Neural cell (in vitro differentiated cells): Measurements from ENCODE around the gene LARGE1. TPM values are rescaled to one million over a fixed set of nuclear protein-coding genes. Genes with fewer than 3 reads are reported as not detected.
A peak's percentile ranks its signal among the peaks of the same experiment; 100 is the strongest.

Experiments
- H2AFZ ChIP-seq: fragments of 200-600, 300-800 bp; sonication (generic), shearing (Covaris generic); 2 replicates; pipeline ENCODE4 v1.6.0; 2014; ENCODE audit warnings: low read depth, mild to moderate bottlenecking, antibody characterized with exemption, low read length, moderate library complexity
- H3F3A ChIP-seq: fragments of 200-600 bp; shearing (Covaris generic); 2 replicates; pipeline ENCODE4 v1.6.1; 2016; ENCODE audit warnings: mild to moderate bottlenecking, moderate library complexity, mixed read lengths, antibody characterized with exemption, low read length; ENCODE audit not compliant: insufficient read depth, poor library complexity, severe bottlenecking
- H3K27ac ChIP-seq: fragments of 200-600, 300-800 bp; sonication (generic), shearing (Covaris generic); 2 replicates; pipeline ENCODE4 v1.5.1; 2014; ENCODE audit warnings: mild to moderate bottlenecking, low read length, moderate library complexity
- H3K27me3 ChIP-seq: fragments of 300-800, 200-600 bp; sonication (generic), shearing (Covaris generic); 2 replicates; pipeline ENCODE4 v1.6.0; 2014; ENCODE audit warnings: mild to moderate bottlenecking, low read depth, low read length, moderate library complexity; ENCODE audit not compliant: insufficient read depth
- H3K36me3 ChIP-seq: fragments of 300-800, 200-600 bp; sonication (generic), shearing (Covaris generic); 2 replicates; pipeline ENCODE4 v1.5.1; 2014; ENCODE audit warnings: mild to moderate bottlenecking, antibody characterized with exemption, low read length, moderate library complexity; ENCODE audit not compliant: insufficient read depth
- H3K4me2 ChIP-seq: fragments of 300-800, 200-600 bp; sonication (generic), shearing (Covaris generic); 2 replicates; pipeline ENCODE4 v1.6.0; 2014; ENCODE audit warnings: mild to moderate bottlenecking, low read length
- H3K4me3 ChIP-seq: fragments of 300-800, 200-600 bp; sonication (generic), shearing (Covaris generic); 2 replicates; pipeline ENCODE4 v1.5.1; 2014; ENCODE audit warnings: mild to moderate bottlenecking, low read length, moderate library complexity
- H3K79me2 ChIP-seq: fragments of 200-600 bp; shearing (Covaris generic); replicated peaks from 2 replicates; pipeline ENCODE4 v1.6.0; 2014; ENCODE audit warnings: mild to moderate bottlenecking, low read length, moderate library complexity; ENCODE audit not compliant: insufficient read depth
- H3K9ac ChIP-seq: fragments of 300-800, 200-600 bp; sonication (generic), shearing (Covaris generic); 2 replicates; pipeline ENCODE4 v1.6.1; 2016; ENCODE audit warnings: mild to moderate bottlenecking, low read length, mixed read lengths
- H3K9me2 ChIP-seq: fragments of 200-600 bp; shearing (Covaris generic); 2 replicates; pipeline ENCODE4 v1.6.1; 2016; ENCODE audit warnings: mild to moderate bottlenecking, low read length, mixed read lengths; ENCODE audit not compliant: insufficient read depth
- H3K9me3 ChIP-seq: fragments of 200-600, 300-800 bp; sonication (generic), shearing (Covaris generic); 2 replicates; pipeline ENCODE4 v1.6.1; 2016; ENCODE audit warnings: mild to moderate bottlenecking, mixed run types, low read length, moderate library complexity, mixed read lengths
- H4K20me1 ChIP-seq: fragments of 200-600 bp; shearing (Covaris generic); 2 replicates; pipeline ENCODE4 v1.6.1; 2016; ENCODE audit warnings: mild to moderate bottlenecking, mixed run types; ENCODE audit not compliant: insufficient read depth
- EP300 ChIP-seq: fragments of 450-650 bp; conservative IDR thresholded peaks from 2 replicates; pipeline ENCODE4 v1.6.1; 2014; ENCODE audit warnings: antibody characterized with exemption, mild to moderate bottlenecking, moderate library complexity; ENCODE audit not compliant: poor library complexity, severe bottlenecking
- EZH2 ChIP-seq: fragments of 200-600, 300-800 bp; shearing (Covaris generic), sonication (generic); IDR thresholded peaks from 2 replicates; pipeline ENCODE4 v1.6.1; 2014; ENCODE audit warnings: antibody characterized with exemption, low read length, borderline replicate concordance, mild to moderate bottlenecking; ENCODE audit not compliant: insufficient read depth, poor library complexity, severe bottlenecking
- MXI1 ChIP-seq: fragments of 450-650 bp; conservative IDR thresholded peaks from 2 replicates; pipeline ENCODE4 v1.6.1; 2014; ENCODE audit warnings: antibody characterized with exemption, mild to moderate bottlenecking; ENCODE audit not compliant: poor library complexity, severe bottlenecking
- POLR2AphosphoS5 ChIP-seq: IDR thresholded peaks from 2 replicates; pipeline ENCODE4 v1.6.1; 2012
- RAD21 ChIP-seq: fragments of 450-650 bp; conservative IDR thresholded peaks from 2 replicates; pipeline ENCODE4 v1.6.1; 2014; ENCODE audit warnings: antibody characterized with exemption, mild to moderate bottlenecking, moderate library complexity
- SMC3 ChIP-seq: fragments of 450-650 bp; conservative IDR thresholded peaks from 2 replicates; pipeline ENCODE4 v1.6.1; 2014; ENCODE audit warnings: antibody characterized with exemption, mild to moderate bottlenecking, moderate library complexity; ENCODE audit not compliant: poor library complexity
- TAF1 ChIP-seq: IDR thresholded peaks from 2 replicates; pipeline ENCODE4 v1.6.1; 2012; ENCODE audit warnings: low read depth
- polyA plus RNA-seq: library from polyadenylated mRNA; depleted of rRNA; stranded (reverse); fragments of >200 nt; gene quantifications from 2 replicates; pipeline ENCODE4 v1.2.3, GENCODE V29; 2014
- TF ChIP-seq, protein P1 (sequence below): IDR thresholded peaks from 2 replicates; pipeline ENCODE4 v1.6.1; 2012; ENCODE audit warnings: borderline replicate concordance
- TF ChIP-seq, protein P2 (sequence below): fragments of 450-650 bp; IDR thresholded peaks from 2 replicates; pipeline ENCODE4 v1.5.1; 2014; ENCODE audit warnings: antibody characterized with exemption, mild to moderate bottlenecking, moderate library complexity; ENCODE audit not compliant: poor library complexity, severe bottlenecking

The LARGE1 gene
- polyA plus RNA-seq, 1 donor from 2014 or later, result 27.5 TPM

DNA sequence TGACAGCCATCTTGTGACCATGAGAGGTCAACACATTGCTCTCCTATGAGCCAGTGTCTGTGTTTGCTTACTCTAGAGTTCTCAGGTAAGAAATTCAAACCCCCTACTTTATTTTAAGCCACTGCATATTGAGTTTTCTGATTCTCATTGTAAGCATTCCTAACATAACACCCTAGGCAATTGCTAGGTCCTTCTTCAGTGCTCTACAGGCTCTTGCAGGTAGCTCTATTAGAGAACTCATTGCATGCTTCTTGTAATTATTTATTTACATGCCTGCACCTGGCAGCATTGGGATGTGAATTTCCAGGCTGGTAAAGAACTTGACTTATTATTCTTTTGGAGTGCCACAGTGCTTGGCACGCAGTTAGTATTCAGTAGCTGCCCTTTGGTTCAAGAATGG lies 573.3 kb downstream of the LARGE1 start:
- Histone ChIP-seq H3K9me2 (no peaks in the 10 kb centered on the region), H3K9ac (no peak overlapping the region), H3K36me3 (no peaks in the 10 kb centered on the region), H3K4me3 (no peak overlapping the region), H3K9me3 (no peaks in the 10 kb centered on the region), H2AFZ (no peak overlapping the region), H3K4me2 (no peak overlapping the region), H3K27ac (no peak overlapping the region), H3K27me3 (no peaks in the 10 kb centered on the region), H3K79me2 (no peaks in the 10 kb centered on the region), H4K20me1 (no peaks in the 10 kb centered on the region), H3F3A (no peaks in the 10 kb centered on the region)
- no peak for TF ChIP-seq TAF1
- TF ChIP-seq, protein P1, sequence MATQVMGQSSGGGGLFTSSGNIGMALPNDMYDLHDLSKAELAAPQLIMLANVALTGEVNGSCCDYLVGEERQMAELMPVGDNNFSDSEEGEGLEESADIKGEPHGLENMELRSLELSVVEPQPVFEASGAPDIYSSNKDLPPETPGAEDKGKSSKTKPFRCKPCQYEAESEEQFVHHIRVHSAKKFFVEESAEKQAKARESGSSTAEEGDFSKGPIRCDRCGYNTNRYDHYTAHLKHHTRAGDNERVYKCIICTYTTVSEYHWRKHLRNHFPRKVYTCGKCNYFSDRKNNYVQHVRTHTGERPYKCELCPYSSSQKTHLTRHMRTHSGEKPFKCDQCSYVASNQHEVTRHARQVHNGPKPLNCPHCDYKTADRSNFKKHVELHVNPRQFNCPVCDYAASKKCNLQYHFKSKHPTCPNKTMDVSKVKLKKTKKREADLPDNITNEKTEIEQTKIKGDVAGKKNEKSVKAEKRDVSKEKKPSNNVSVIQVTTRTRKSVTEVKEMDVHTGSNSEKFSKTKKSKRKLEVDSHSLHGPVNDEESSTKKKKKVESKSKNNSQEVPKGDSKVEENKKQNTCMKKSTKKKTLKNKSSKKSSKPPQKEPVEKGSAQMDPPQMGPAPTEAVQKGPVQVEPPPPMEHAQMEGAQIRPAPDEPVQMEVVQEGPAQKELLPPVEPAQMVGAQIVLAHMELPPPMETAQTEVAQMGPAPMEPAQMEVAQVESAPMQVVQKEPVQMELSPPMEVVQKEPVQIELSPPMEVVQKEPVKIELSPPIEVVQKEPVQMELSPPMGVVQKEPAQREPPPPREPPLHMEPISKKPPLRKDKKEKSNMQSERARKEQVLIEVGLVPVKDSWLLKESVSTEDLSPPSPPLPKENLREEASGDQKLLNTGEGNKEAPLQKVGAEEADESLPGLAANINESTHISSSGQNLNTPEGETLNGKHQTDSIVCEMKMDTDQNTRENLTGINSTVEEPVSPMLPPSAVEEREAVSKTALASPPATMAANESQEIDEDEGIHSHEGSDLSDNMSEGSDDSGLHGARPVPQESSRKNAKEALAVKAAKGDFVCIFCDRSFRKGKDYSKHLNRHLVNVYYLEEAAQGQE, result no peak
- no peak for TF ChIP-seq POLR2AphosphoS5
- TF ChIP-seq, protein P2, sequence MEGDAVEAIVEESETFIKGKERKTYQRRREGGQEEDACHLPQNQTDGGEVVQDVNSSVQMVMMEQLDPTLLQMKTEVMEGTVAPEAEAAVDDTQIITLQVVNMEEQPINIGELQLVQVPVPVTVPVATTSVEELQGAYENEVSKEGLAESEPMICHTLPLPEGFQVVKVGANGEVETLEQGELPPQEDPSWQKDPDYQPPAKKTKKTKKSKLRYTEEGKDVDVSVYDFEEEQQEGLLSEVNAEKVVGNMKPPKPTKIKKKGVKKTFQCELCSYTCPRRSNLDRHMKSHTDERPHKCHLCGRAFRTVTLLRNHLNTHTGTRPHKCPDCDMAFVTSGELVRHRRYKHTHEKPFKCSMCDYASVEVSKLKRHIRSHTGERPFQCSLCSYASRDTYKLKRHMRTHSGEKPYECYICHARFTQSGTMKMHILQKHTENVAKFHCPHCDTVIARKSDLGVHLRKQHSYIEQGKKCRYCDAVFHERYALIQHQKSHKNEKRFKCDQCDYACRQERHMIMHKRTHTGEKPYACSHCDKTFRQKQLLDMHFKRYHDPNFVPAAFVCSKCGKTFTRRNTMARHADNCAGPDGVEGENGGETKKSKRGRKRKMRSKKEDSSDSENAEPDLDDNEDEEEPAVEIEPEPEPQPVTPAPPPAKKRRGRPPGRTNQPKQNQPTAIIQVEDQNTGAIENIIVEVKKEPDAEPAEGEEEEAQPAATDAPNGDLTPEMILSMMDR, result no peak
- TF ChIP-seq EP300, result no peak
- no peak for TF ChIP-seq EZH2
- TF ChIP-seq MXI1, result no peak
- no peak for TF ChIP-seq SMC3
- no peak for TF ChIP-seq RAD21

DNA sequence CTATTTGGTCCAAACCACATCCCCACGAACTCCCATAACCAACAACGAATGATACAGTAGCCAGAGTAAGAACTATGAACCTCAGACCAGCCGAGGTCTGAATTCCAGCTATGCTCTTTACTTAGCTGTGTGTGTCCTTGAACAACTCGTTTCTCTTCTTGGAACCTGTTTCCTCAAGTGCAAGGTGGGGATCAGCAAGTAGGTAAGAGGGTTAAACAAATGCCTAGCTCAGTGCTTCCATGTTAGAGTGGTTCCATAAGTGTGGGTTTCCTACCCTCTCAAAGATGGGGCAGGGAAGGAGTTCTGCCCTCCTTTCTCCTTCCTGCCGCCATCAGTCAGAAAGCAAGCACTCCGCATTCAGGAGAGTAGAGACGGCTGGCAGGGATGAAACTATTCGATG lies 578.7 kb downstream of the LARGE1 start:
- H3K9me3 ChIP-seq, result no peaks in the 10 kb centered on the region
- H3K36me3 ChIP-seq, result no peaks in the 10 kb centered on the region
- TF ChIP-seq EZH2 (no peak), SMC3 (no peak), EP300 (no peak), RAD21 (no peak), MXI1 (no peak), POLR2AphosphoS5 (no peak), TAF1 (no peak)
- TF ChIP-seq, protein P2, result no peak
- TF ChIP-seq, protein P1, result no peak
- H3K27ac ChIP-seq, result peak overlapping the region; percentile 8
- no peaks in the 10 kb centered on the region for H3K9me2 ChIP-seq
- H3K4me2 ChIP-seq, result no peak overlapping the region
- no peaks in the 10 kb centered on the region for H3K27me3 ChIP-seq
- no peaks in the 10 kb centered on the region for H3F3A ChIP-seq
- H3K79me2 ChIP-seq, result no peaks in the 10 kb centered on the region
- no peak overlapping the region for H3K4me3 ChIP-seq
- H2AFZ ChIP-seq, result no peak overlapping the region
- H4K20me1 ChIP-seq, result no peaks in the 10 kb centered on the region
- no peak overlapping the region for H3K9ac ChIP-seq
